Left ventricle myocardium inferior (tissue), 1 donor: ENCODE measurements around the gene CNGA1. TPM values are rescaled to one million over a fixed set of nuclear protein-coding genes. Genes with fewer than 3 reads are reported as not detected.

Experiments used
- DNase-seq: peaks from one replicate; pipeline ENCODE4 v3.0.0-alpha.2; 2020
- H3K27ac ChIP-seq: fragments of 200-600 bp; replicated peaks from 2 replicates; pipeline ENCODE4 v1.8.0; 2021
- H3K27me3 ChIP-seq: fragments of 200-600 bp; 2 replicates; pipeline ENCODE4 v1.8.0; 2021; ENCODE audit warnings: low read depth
- H3K36me3 ChIP-seq: fragments of 200-600 bp; 2 replicates; pipeline ENCODE4 v1.8.0; 2021
- H3K4me1 ChIP-seq: fragments of 200-600 bp; 2 replicates; pipeline ENCODE4 v1.8.0; 2021
- H3K4me3 ChIP-seq: fragments of 200-600 bp; 2 replicates; pipeline ENCODE4 v1.8.0; 2021; ENCODE audit warnings: mild to moderate bottlenecking, moderate library complexity
- H3K9me3 ChIP-seq: fragments of 200-600 bp; replicated peaks from 2 replicates; pipeline ENCODE4 v1.8.0; 2021
- intact Hi-C: fragments of 100-400 bp; cut with micrococcal nuclease; formaldehyde crosslinking; loops from one replicate; pipeline ENCODE4 v1.11.0; 2022
- total RNA-seq: library from RNA; stranded (reverse); fragmentation: NEBNext Ultra II Directional; extraction: Animal tissue kit (Norgen Biotek cat#: 25700); gene quantifications from one replicate; pipeline ENCODE4 v1.2.1, GENCODE V29; 2021
- TF ChIP-seq, protein P1 (sequence below): fragments of 200-600 bp; IDR thresholded peaks from 2 replicates; pipeline ENCODE4 v1.8.0; 2021; ENCODE audit warnings: antibody characterized with exemption, mild to moderate bottlenecking, borderline replicate concordance
- donor health status: DM: no; HTN: yes; CAD: no; lungs with severe emphysema.

CNGA1 gene
- total RNA-seq, 1 donor from 2014 or later, result not detected

DNA sequence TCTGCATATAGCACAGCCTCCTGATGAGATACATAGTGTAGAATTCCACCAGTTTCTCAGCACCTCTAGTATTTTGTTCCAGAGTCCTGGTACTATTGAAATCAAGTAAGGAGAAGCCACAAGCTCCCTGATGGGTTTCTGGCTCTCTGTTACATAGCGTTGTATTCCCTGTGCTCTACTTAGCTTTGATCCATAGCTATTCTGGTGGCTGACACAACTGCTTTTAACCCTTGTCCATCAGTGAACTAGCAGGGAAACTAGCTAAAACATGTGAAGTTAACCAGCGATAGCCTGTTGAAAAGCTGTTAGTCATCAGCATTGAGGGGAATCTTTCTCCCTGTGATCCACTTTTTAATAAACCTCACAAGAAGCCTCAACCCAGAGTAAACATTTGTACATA, 27.0 kb upstream of the CNGA1 start:
- no peak for DNase-seq

DNA sequence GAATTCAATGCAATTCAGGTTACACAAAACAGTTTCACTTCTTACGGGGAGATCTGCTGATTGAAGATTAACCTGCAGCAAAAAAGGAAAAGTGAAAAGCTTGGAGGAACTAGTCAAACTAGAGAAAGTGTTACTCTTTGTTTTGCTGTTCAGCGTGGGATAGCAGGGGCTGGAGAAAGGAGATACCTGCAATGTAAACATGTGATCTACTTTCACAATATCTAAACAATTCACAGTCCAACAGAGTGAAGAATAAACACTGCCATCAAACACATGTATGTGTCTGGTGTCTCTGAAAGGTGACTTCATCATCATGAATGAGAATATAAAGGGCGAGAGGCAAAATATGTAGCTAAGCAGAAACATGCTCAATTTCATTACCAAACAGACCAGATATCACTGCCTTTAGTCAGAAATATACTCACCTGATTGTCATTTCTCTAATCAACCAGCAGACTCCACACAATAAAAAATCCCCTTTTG, 26.5 kb upstream of the CNGA1 start:
- no peak for DNase-seq
- Histone ChIP-seq H3K9me3 (no peaks in the 10 kb centered on the region), H3K36me3 (no peaks in the 10 kb centered on the region), H3K27ac (no peak overlapping the region), H3K4me1 (peaks cover 21% of the 10 kb centered on the region), H3K4me3 (no peak overlapping the region), H3K27me3 (peaks cover 14% of the 10 kb centered on the region)
- TF ChIP-seq, protein P1, sequence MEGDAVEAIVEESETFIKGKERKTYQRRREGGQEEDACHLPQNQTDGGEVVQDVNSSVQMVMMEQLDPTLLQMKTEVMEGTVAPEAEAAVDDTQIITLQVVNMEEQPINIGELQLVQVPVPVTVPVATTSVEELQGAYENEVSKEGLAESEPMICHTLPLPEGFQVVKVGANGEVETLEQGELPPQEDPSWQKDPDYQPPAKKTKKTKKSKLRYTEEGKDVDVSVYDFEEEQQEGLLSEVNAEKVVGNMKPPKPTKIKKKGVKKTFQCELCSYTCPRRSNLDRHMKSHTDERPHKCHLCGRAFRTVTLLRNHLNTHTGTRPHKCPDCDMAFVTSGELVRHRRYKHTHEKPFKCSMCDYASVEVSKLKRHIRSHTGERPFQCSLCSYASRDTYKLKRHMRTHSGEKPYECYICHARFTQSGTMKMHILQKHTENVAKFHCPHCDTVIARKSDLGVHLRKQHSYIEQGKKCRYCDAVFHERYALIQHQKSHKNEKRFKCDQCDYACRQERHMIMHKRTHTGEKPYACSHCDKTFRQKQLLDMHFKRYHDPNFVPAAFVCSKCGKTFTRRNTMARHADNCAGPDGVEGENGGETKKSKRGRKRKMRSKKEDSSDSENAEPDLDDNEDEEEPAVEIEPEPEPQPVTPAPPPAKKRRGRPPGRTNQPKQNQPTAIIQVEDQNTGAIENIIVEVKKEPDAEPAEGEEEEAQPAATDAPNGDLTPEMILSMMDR, result no peak
- intact Hi-C loops, result no loop called here

More for the DNA sequence above, 27.0 kb upstream of the CNGA1 start:
- Histone ChIP-seq H3K9me3 (no peaks in the 10 kb centered on the region), H3K27ac (no peak overlapping the region), H3K27me3 (peaks cover 14% of the 10 kb centered on the region), H3K36me3 (no peaks in the 10 kb centered on the region), H3K4me1 (peaks cover 25% of the 10 kb centered on the region), H3K4me3 (no peak overlapping the region)
- TF ChIP-seq, protein P1, result no peak
- intact Hi-C loops, result no loop called here

DNA sequence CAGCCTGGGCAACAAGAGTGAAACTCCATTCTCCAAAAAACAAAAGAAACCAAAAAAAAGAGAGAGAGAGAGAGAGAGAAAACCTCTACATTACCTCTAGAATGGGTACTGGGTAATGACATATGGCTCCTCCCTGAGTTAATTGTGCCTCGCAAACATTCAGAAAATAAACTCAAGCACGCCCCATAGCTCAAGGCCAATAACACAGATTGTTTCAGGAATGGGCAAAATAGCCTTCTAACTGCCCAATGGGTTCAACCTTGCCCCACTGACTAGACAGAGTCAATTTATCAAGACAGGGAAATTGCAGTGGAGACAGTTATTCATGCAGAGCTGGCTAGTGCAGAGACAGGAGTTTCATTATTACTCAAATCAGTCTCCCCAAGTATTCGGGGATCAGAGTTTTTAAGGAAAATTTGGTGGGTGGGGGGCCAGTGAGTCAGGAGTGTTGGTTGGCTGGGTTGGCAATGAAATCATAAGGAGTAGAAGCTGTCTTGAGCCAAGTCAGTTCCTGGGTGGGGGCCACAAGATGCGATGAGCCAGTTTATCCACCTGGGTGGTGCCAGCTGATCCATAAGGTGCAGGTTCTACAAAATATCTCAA, 25.2 kb upstream of the CNGA1 start:
- no peak for DNase-seq
- no peak overlapping the region for H3K4me3 ChIP-seq
- peaks cover 10% of the 10 kb centered on the region for H3K27me3 ChIP-seq
- H3K36me3 ChIP-seq, result no peaks in the 10 kb centered on the region
- H3K27ac ChIP-seq, result no peak overlapping the region
- peaks cover 7% of the 10 kb centered on the region for H3K4me1 ChIP-seq
- TF ChIP-seq, protein P1, result no peak
- no peaks in the 10 kb centered on the region for H3K9me3 ChIP-seq
- intact Hi-C loops, result no loop called here

DNA sequence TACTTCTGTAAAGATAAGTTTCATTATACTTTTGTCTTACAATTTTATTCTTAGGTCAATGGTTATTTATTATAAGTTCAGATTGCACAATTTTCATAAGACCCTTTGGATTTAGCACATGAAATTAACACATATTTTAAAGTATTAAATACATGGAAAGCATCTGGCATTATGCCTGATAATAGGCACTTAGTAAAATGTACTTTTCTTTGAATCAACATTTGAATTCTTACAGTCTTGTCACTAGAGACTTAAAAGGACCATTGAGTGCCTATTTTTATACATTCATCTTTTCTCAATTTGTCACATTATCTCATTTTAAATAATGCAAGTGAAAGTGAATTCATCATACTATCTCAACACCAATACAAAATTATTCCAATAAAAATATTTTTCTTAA, 23.1 kb upstream of the CNGA1 start:
- no peaks in the 10 kb centered on the region for H3K9me3 ChIP-seq
- H3K27me3 ChIP-seq, result peaks cover 6% of the 10 kb centered on the region
- TF ChIP-seq, protein P1, result no peak
- H3K4me3 ChIP-seq, result no peak overlapping the region
- H3K36me3 ChIP-seq, result no peaks in the 10 kb centered on the region
- DNase-seq, result no peak
- no peaks in the 10 kb centered on the region for H3K4me1 ChIP-seq
- intact Hi-C loops, result no loop called here
- H3K27ac ChIP-seq, result no peak overlapping the region

DNA sequence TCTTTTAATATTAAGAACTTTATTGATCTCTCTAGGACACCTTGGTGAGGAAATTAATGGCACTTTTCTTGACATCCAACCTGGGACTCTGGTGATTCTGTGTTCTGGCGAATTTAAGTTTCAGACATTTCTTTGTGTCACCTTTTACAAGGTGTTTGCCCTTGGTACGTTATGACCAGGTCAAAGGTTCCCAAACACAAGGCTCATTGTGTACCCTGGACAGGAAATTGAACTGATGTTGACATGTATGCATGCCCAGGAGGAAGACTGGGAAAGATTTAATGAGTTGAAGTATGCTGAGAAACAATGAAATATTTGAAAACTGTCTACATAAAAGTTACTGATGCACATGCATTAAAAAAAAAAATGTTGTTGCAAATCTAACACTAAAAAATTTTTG, 22.2 kb upstream of the CNGA1 start:
- no peaks in the 10 kb centered on the region for H3K4me1 ChIP-seq
- TF ChIP-seq, protein P1, result no peak
- H3K36me3 ChIP-seq, result no peaks in the 10 kb centered on the region
- no peaks in the 10 kb centered on the region for H3K9me3 ChIP-seq
- H3K4me3 ChIP-seq, result no peak overlapping the region
- DNase-seq, result no peak
- H3K27me3 ChIP-seq, result peaks cover 6% of the 10 kb centered on the region
- no peak overlapping the region for H3K27ac ChIP-seq
- intact Hi-C loops, result no loop called here
